NCI-H146 treated with DMSO at 0.1 percent for 48 hours (cell line): Measurements from ENCODE around the gene CRACDL.

Experiments used
- DNase-seq: peaks from one replicate; lab custom pipeline; 2025; ENCODE audit not compliant: unreplicated experiment; lab: John Stamatoyannopoulos, UW

Gene CRACDL

DNA sequence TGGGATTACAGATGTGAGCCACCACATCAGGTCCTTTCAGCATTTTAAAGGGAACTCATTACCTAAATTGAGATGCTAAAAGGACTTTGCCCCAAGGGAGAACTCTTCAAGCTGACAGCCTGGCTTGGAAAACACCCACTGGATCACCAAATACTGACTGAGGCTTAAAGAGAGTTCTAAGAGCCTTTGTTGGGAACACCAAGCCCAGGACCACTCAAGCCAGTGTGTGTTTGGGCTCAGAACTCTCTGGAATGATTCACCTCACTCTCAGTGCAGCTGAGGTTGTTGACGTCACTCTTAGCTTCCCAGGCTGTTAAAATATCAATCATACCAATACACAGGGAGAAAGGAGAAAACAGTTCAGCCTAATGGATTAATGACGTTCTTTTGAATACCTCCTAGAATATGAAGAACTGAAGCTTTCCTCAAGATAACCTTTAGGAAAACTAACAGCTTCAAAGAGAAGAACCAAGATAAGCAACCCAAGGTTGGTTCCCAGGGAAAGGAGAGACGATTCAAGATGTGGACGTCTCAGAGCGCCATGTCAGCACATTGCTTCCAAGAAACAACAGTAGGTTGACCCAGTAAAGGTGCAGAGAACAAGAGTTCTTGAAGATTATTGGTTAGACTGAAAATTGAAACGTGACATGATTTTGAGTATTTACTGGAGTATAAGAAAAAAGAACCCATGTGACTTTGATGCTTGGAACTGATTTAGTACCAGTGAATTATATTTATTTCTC is 157.1 kb downstream of the CRACDL start:
- DNase-seq: no peak

DNA sequence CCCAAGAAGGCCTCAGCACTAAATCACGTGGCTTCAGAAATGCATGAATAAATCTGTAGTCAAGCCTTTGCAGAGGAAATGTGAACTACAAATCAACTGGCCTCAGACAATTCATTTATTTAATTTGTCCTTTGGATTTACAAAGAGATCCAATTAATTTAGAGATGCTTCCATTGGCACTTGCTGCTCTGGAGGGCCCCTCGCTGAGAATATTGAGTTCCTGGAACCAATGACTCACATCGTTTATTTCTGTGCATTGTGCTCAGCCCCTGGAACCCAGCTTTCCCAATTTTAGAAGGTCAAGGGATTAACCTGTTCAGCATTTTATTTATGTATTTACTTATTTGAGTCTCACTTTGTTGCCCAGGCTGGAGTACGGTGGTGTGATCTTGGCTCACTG is 157.9 kb downstream of the CRACDL start:
- DNase-seq: no peak

DNA sequence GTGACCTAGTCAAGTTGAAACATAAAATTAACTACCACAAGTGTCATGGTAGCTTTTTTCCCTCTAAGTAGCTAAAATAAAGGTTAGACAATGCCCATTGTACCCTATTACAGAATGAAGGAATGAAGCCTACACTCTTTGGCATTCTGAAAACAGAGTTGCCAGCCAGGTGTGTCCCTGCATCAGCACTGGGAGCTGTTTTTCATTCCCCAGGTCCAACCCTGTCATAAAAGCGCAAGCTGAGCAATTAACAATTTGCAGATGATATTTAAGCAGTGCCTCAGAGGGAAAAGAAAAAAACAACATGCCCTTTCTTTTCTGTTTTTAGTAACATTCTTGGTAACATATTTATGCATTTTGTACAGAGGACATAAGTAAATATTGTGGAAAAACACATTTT is 158.3 kb downstream of the CRACDL start:
- no peak for DNase-seq

GRCh38 chr2:98777076-98777475 is 158.9 kb downstream of the CRACDL start:
- no peak for DNase-seq

- no peak for DNase-seq
Observed at GRCh38 chr2:98776136-98776535, 159.9 kb downstream of the CRACDL start.

- no peak for DNase-seq
Observed at GRCh38 chr2:98775146-98775986, 160.7 kb downstream of the CRACDL start.

DNA sequence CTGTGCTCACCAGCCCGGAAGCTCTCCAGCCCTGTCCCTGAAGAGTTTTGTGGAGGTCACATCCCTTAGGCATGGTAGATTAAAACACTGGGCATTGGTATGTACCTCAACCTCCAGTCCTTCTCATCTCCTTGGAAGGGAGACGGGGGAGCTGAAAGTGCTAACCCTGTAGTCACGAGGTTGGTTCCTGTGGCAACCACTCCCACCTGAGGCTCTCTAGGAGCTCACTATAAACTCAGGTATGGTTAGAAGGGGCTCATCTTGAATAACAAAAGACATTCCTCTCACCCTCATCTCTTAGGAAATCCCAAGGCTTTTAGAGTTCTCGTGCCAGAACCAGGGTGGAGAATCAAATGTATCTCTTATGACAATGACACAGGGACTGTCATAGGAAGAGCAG is 162.1 kb downstream of the CRACDL start:
- no peak for DNase-seq

DNA sequence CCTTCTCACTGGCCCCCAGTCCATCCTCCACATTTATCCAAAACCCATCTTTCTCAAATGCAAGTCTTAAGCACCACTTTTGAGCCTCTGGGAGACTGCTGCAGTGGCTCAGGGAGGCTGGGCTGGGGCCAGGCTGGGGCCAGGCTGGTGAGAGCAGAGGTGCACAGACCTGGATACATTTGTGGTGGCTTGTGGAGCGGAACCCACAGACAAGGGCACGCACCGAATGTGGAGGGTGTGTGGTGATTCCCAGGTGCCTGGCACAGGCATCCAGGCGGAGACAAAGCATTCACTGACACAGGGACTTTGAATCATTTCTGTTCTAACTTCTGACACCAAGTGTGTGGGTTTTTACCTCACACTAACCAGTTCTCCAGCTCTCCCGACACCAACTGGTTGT is 162.9 kb downstream of the CRACDL start:
- DNase-seq: no peak

DNA sequence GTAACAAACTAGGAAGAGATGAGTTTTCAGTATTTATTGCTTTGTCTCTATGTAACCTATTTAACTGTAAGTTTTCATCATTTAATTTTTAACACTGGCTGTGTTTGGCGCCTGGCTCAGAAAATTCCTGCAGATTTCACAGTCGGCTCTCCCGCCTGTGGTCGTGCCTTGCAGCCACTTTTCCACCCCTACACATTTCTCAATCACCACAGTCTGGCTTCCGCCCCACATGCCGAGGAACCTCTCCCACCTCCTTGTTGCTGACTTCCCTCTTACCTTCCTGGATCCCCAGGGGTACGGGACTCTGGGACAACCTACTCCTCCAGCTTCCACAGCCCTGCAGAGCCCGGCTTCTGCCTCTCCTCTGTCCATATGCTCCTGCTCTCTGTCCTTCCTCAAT is 163.5 kb downstream of the CRACDL start:
- no peak for DNase-seq

DNA sequence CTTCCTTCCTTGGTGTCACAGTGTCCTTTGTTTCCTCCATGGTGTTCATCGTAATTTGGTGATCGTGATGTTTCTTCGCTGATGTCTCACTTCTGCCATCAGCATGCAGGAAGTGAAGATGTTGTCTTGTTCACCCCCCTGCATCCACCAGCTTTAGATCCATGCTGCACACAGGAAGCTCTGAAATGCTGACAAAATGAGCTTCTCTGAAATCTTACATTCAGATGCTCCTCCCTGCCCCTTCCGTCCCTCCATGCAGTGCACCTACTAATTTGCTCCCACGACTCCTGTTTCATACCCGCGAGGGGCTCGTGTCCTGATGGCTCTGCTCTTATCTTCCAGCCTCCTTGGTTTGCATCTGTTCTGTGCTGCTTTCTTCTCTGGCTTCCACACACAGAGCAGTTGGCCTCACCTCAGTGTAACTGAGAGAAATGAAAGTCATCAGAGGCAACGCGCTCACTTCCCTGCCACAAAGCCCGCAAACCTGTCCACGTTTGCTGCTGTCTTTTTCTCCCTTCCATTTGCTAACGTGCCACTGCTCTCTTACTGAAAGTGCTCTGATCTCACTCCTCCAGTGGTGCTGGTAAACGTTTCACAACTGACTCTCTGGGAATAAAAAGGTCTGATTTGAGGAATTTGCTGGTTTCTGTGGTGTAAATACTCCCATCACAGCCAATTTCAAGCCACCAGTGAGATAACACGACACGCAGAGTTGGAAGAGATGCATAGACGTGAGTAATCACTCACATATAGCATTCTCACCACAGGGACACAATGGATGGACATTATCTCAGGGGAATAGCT is 164.1 kb downstream of the CRACDL start:
- no peak for DNase-seq

DNA sequence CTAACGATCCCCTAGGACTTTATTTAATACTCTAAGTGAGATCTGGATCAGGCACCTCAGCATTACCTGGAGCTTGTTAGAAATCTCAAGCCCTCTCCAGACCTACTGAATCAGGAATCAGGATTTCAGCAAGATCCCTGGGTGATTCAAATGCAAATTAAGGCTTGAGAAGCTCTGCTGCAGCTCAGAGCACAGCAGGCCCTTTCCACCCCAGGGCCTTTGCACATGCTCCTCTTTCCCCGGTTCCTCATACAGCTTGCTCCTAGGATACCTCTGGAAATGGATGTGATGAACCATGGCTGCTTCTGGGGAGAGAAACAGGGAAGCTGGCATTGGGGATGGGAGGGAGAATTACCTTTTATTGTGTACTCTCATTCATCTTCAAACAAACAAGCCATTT is 164.8 kb downstream of the CRACDL start:
- no peak for DNase-seq

- peak; percentile 94 for DNase-seq
Observed at GRCh38 chr2:98769784-98770183, 166.2 kb downstream of the CRACDL start.

- no peak for DNase-seq
Observed at GRCh38 chr2:98769114-98769476, 166.9 kb downstream of the CRACDL start.

DNA sequence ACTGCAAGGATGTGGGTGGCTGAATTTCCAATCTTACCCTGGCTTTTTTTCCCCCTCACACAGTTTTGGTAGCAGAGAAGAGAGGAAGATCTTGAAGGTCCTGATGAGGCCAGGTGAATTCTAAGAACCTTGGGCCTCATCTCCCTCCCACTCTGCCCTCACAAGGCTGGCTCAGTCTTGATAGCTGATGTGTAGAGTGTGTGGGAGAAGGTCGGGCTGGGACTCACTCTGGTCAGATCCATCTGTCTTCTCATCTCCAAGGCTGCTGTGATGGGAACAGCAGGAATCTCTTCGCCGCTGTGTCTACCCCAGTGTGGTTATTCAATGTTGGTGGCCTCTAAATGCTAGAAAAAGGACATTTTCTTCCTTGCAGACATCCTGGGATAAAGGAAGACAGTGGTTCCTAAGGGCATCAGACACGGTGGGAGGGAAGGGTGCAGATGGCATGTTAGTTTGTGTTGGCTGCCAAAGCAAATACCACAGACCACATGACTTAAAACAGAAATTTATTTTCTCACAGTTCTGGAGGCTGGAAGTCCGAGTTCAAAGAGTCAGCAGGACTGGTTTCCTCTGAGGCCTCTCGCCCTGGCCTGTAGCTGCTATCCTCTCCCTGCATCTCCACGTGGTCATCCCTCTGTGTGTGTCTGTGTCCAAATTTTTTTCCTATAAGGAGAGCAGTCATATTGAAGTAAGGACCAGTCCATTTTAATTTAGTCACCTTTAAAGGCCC is 167.5 kb downstream of the CRACDL start:
- DNase-seq: peak; percentile 7

- DNase-seq: no peak
Observed at GRCh38 chr2:98764499-98764898, 171.5 kb downstream of the CRACDL start.

GRCh38 chr2:98763209-98763951 is 172.6 kb downstream of the CRACDL start:
- no peak for DNase-seq

- DNase-seq: no peak
Observed at GRCh38 chr2:98761909-98762308, 174.1 kb downstream of the CRACDL start.

DNA sequence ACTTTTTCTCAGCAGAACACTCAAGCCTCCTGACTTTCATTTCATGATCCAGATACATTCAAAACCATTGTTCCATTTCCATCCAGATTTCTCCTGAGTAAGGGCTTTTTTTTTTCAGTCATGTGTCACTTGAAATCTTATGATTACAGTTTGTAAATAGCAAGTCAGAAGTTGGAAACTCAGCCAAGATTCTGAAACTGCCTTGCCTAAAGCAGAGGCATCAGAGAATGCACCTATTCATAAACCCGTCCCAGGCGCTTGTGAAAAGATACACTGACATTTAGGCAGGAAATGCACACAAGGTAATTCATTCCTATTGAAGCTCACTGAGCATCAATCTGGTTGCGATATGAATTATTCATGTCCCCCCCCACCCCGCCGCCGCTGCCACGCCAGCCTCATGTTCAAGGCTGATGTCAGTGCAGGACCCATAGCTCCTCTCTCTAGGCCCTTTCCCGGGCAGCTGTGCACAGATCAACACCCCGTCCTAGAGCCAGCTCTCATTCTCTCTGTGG is 174.7 kb downstream of the CRACDL start:
- DNase-seq: no peak

GRCh38 chr2:98759827-98760625 is 176.0 kb downstream of the CRACDL start:
- DNase-seq: no peak
